MM.1S (cell line): ENCODE measurements around the gene KRTAP10-4.
"Not testable (repeated sequence)": the region's sequence is repeated elsewhere in the genome, so short reads cannot be mapped to it uniquely, and the experiment has no call there.

Experiments
- EZH2 ChIP-seq: fragments of 300-600 bp; sonication (generic); optimal IDR thresholded peaks from 2 replicates; pipeline ENCODE3; 2017; ENCODE audit warnings: low read depth, mild to moderate bottlenecking, antibody characterized with exemption, low read length, mixed read lengths
- EZH2phosphoT487 ChIP-seq: fragments of 300-600 bp; sonication (generic); IDR thresholded peaks from 2 replicates; pipeline ENCODE4 v1.6.1; 2018; ENCODE audit warnings: antibody characterized with exemption, low read length
- TF ChIP-seq, protein P1 (sequence below): fragments of 300-600 bp; sonication (generic); IDR thresholded peaks from 2 replicates; pipeline ENCODE4 v1.5.1; 2016; ENCODE audit warnings: antibody characterized with exemption, low read length, mixed read lengths

DNA sequence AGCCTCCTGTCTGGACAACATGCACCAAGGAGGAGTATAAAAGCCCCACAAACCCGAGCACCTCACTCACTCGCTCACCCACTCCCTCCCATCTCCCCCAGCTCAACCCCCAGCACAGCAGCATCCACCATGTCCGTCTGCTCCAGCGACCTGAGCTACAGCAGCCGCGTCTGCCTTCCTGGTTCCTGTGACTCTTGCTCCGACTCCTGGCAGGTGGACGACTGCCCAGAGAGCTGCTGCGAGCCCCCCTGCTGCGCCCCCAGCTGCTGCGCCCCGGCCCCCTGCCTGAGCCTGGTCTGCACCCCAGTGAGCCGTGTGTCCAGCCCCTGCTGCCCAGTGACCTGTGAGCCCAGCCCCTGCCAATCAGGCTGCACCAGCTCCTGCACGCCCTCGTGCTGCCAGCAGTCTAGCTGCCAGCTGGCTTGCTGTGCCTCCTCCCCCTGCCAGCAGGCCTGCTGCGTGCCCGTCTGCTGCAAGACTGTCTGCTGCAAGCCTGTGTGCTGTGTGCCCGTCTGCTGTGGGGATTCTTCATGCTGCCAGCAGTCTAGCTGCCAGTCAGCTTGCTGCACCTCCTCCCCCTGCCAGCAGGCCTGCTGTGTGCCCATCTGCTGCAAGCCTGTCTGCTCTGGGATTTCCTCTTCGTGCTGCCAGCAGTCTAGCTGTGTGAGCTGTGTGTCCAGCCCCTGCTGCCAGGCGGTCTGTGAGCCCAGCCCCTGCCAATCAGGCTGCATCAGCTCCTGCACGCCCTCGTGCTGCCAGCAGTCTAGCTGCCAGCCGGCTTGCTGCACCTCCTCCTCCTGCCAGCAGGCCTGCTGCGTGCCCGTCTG lies at the start of gene KRTAP10-4:
- TF ChIP-seq, protein P1, sequence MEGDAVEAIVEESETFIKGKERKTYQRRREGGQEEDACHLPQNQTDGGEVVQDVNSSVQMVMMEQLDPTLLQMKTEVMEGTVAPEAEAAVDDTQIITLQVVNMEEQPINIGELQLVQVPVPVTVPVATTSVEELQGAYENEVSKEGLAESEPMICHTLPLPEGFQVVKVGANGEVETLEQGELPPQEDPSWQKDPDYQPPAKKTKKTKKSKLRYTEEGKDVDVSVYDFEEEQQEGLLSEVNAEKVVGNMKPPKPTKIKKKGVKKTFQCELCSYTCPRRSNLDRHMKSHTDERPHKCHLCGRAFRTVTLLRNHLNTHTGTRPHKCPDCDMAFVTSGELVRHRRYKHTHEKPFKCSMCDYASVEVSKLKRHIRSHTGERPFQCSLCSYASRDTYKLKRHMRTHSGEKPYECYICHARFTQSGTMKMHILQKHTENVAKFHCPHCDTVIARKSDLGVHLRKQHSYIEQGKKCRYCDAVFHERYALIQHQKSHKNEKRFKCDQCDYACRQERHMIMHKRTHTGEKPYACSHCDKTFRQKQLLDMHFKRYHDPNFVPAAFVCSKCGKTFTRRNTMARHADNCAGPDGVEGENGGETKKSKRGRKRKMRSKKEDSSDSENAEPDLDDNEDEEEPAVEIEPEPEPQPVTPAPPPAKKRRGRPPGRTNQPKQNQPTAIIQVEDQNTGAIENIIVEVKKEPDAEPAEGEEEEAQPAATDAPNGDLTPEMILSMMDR = not testable (repeated sequence)
- not testable (repeated sequence) for TF ChIP-seq EZH2phosphoT487, EZH2
